SKM-1 (cell line): Measurements from ENCODE around the gene RHBDD2.

Source experiments
- DNase-seq: peaks from one replicate; lab custom pipeline; 2025; ENCODE audit not compliant: unreplicated experiment; lab: John Stamatoyannopoulos, UW

Gene RHBDD2

GRCh38 chr7:75916685-75917634 is 38.1 kb downstream of the RHBDD2 start:
- no peak for DNase-seq

GRCh38 chr7:75920431-75921161 is 41.8 kb downstream of the RHBDD2 start:
- no peak for DNase-seq

- no peak for DNase-seq
Observed at GRCh38 chr7:75921479-75921878, 42.6 kb downstream of the RHBDD2 start.

GRCh38 chr7:75922966-75923603 is 44.3 kb downstream of the RHBDD2 start:
- no peak for DNase-seq

GRCh38 chr7:75924256-75924655 is 45.4 kb downstream of the RHBDD2 start:
- DNase-seq, result no peak

- no peak for DNase-seq
Observed at GRCh38 chr7:75924889-75925288, 46.1 kb downstream of the RHBDD2 start.

GRCh38 chr7:75925717-75926435 is 47.0 kb downstream of the RHBDD2 start:
- DNase-seq, result no peak

- DNase-seq, result no peak
Observed at GRCh38 chr7:75928568-75928914, 49.7 kb downstream of the RHBDD2 start.

- no peak for DNase-seq
Observed at GRCh38 chr7:75931680-75932079, 52.8 kb downstream of the RHBDD2 start.

- no peak for DNase-seq
Observed at GRCh38 chr7:75937958-75938786, 59.3 kb downstream of the RHBDD2 start.
